GM21619 (cell line): ENCODE measurements around the gene IARS1.

Source experiments
- ATAC-seq: cut with Tn5 transposase; IDR thresholded peaks from one replicate; pipeline ENCODE4 v1.9.1; 2021; ENCODE audit not compliant: unreplicated experiment

Gene IARS1

DNA sequence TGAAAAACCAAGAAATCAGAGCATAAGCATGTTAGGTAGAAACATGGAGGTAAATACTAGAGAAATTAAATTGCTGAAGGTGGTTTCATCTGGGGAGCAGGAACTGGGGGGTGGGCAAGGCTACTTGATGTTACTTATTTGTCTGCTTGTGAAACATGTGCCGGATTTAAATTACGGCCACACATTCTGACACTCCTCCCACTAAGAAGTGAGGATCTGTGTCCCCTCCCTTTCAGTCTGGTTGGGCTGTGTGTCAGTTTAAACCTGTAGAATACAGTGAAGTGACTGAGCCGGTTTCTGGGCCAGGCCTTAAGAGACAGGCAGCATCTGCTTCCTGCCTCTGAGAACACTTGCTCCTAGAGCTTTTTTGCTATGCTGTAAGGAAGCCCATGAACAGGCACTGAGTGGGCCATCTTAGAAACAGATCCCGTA lies 2.3 kb upstream of the IARS1 start:
- no peak for ATAC-seq

DNA sequence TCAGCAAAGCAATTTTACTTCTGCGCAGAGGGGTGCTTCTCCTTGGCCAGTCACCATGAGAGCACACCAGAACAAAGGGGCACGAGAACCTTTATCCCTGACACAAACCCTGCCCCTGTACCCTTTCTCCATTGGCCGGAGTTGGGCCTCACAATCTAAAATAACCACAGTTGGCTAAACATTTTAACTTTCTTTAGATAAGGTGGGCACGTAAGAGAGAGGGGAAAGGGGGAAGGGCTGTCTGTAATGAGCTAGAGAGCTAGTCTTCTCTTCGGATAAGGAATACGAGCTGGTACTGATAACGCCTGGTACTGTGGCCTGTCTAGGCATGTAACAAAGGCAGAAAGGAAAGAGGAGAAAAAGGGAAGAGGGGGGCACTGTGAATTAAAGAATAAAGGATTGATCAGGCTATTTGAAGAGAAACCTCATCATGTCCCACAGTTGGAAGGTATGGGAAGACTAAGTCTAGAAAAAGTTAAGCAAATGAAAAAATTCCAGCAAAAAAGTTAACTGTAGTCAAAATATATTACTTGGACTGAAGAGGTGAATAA lies 1.8 kb upstream of the IARS1 start:
- ATAC-seq, result no peak

DNA sequence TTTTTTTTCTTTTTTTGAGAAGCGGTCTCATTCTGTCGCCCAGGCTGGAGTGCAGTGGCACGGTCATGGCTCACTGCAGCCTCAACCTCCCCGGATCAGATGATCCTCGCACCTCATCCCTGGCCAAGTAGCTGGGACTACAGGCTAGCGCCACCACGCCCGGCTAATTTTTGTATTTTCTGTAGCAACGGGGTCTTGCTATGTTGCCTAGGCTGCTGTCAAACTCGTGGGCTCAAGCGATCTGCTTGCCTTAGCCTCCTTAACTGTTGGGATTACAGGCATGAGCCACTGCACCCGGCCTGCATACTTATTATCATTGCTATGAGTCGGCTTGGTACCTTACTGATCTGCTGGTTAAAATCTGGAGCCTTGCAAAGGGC lies 790 bp upstream of the IARS1 start:
- ATAC-seq, result no peak

DNA sequence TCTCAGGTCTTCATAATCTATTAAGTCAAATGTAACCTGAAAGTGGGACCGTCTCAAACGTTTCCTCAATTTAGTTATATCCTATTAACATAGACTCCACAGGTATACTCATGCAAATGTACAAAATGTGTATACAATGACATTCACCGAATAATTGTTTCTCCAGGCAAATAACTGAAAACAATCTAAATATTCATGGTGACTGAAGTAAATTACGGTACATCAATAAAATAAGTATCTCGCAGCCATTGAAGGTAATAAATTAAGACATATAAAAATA lies 482 bp downstream of the IARS1 start:
- no peak for ATAC-seq

DNA sequence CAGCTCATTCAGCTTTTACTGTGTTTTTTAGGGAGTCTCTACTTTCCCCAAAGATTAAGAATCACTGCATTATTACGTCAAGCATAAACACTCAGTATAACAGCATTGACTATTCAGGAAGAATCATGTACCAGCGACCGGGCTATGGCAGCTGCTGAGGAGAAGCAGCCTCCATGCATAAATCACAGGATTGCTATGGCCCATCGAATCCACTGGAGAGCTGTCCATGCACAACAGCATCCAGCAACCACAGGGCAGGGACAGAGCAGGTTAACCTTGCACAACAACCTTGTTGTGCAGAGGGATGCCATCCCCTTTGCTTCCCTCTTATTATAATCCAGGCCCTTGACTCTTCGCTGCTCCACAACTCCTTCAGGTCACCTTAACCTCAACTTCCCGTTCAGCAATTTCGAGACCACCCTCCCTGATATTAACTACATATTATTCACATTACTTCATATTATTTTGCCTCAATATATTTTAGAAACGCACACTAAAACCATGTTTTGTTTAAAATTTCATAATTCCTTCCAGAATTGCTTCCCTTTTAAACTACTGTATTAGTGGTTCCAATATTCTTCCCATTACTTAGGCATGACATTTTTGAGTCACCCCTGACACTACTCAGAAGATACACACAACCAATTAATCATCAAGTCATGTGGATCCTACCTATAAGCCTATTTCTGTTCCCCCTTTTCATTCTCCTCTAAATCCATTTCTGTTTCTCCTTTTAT lies 991 bp downstream of the IARS1 start:
- no peak for ATAC-seq

DNA sequence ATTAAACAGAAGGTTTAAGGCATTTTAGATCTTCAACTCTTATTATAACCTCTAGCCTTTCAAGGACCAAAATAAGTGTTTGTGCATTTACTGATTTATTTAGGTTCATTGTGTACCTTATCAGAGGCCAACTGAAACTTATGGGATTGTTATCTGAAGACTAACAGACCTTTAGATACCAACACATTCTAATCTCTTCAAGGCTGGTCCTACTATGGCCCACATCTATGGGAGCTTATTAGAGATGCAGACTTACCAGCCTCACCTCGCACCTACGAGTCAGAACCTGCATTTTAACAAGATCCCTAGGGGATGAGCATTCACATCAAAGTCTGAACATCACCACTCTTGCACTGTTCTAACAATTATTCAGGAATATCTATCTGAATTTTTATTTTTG lies 1.9 kb downstream of the IARS1 start:
- no peak for ATAC-seq

DNA sequence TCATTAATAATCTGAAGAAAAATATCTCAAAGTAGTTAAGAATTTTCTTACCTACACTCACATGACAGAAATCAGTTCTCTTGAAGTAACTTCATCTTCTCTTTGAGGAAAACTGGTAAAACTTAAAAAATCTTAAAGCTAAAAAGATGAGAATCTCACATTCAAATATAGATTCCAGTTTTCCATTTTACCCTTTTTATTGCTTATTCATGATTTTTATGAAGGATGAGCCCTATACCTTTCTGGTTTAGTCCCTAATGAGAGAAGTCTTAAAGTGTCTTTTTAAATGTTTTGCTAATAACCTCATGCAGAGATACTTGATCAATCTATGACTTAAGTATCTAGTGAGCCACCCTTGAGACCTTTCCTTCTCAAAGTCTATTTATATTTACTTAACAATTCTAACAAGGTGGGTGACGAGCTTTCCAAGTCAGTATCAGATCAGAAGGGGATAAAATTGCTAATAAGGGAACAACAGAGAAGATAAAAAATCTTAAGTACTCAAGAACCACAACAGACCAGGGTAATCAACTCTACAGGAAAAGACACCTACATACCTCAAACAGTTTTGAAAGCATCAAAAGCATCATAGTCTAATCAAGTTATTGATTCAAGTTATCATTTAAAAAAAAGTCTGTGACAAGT lies 2.6 kb downstream of the IARS1 start:
- no peak for ATAC-seq

DNA sequence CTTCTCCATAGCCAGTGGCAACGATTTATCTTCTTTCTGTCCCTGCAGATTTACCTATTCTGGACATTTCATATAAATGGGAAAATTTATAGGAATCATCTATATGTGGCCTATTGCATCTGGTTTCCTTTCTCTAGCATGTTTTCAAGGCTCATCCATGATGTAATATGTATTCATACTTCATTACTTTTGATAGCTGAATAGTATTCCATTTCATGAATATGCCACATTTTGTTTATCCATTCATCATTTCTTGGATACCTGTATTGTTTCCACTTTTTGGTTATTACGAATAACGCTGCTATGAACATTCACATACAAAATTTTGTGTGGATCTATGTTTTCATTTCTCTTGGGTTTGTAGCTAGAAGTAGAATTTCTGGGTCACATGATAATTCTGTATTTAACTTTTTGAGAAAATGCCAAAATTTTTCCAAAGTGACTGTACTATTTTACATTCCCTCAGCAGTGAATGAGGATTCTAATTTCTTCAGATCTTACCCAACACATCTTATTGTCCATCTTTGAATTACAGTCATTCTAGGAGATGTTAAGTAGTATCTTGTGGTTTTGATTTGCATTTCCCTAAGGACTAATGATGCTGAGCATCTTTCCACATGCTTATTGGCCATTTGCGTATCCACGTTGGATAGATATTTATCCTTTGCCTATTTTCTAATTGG lies 3.6 kb downstream of the IARS1 start:
- ATAC-seq, result no peak

DNA sequence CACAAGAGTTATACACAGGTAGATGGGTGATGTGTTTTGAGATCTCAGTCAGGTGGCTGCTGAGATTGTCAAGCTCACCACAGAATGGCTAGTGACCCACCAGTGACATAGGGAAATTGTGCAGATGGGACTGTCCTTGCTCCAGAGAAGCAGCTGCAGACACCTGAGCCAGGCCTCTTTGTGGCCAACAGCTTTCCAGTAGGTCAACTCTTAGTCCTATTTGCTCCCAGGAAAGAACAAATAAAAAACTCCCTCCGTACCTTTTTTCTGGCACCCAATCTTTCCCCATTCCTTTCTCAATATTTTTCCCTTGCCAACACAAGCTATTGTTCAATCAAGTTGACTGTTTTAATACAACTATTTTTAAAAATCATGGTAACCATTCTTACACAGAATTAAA lies 14.2 kb downstream of the IARS1 start:
- ATAC-seq, result no peak

DNA sequence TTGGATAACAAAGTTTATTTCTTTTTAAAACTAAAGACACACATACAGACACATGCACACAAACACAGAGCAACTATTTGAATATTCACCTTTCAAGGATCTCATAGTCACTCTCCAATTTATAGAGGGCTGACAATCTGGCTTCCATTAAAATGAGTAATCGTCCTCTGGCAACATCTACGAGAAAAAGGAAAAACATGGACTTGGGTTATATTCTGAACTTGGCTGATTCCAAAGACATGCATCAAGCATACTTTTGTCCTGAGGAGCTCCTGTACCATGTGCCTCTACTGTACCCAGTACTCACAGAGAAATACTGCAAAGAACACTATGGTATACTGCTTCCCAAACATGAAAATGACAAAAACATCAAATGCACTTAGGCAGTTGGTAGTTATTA lies 15.4 kb downstream of the IARS1 start:
- ATAC-seq, result no peak

DNA sequence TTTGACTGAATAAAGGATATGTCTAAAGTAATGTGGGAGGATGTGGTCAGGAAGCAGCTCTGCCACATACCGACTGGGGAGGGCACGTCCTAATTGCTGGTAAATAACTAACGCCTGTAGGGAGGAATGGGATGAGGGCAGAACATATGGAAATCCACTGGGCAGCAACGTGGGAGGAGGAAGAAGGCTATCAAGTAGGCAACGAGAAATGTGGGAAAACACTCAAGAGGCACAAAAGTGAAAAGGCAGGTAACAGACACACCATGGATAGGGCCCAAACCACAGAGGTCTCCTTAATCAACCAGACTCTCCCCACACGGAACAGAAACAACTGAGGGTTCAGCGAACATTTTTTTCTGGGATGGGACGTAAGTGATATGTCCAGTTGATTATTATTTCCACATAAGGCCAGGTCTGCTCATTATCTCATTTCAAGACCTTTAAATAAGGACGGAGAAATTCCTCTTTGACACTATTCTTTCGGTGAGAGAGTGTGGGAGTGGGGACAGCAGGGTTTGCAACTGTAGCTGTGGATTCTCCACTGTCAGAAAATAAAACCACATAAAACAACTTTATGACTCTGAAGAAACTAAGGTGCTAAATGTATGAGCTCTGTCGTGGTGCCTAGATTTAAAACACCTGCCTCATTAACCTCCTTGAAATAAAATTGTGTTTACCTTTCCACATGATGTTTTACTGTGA lies 17.0 kb downstream of the IARS1 start:
- ATAC-seq, result no peak

DNA sequence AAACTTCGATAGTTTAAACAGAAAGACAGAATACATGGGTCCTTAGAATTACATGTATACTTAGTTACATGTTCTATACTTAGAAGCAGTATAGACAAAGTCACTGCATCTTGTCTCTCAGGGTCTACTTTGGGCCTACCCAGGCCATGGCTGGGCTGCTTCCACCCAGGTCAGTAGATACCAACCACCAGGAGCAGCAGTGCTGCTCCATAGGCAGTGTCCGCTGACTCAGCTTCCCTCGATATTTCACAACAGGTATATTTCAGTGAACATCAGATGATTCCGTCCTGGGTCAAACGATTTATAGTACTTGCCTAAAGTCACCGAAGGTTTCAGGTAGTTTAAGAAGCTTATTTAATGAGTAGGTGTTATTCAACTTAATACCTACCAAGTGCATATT lies 18.0 kb downstream of the IARS1 start:
- no peak for ATAC-seq

DNA sequence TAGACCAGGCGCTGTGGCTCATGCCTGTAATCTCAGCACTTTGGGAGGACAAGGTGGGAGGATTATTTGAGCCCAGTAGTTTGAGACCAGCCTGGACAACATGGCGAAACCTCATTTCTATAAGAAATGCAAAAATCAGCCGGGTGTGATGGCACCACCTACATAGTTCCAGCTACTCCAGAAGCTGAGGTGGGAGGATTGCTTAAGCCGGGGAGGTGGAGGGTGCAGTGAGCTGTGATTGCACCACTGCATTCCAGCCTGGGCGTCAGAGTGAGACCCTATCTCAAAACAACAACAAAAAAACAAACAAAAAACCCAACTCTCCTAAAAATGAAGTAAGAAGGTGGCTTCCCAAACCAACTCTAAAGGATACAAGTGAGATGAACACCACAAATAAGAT lies 23.0 kb downstream of the IARS1 start:
- no peak for ATAC-seq

DNA sequence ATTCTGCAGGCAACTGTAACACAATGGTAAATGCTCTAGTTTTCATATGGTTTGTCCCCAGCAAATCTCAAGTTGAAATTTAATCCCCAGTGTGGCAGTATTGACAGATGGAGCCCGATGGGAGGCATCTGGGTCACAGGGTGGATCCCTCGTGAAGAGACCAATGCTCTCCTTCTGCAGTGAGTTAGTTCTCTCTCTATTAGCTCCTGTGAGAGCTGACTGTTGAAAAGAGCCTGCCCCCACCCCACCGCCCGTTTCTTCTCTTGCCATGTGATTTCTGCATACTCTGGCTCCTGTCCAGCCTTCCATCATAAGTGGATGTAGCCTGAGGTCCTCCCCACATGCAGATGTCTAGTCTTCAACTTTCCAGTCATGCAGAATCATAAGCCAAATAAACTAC lies 27.0 kb downstream of the IARS1 start:
- no peak for ATAC-seq

DNA sequence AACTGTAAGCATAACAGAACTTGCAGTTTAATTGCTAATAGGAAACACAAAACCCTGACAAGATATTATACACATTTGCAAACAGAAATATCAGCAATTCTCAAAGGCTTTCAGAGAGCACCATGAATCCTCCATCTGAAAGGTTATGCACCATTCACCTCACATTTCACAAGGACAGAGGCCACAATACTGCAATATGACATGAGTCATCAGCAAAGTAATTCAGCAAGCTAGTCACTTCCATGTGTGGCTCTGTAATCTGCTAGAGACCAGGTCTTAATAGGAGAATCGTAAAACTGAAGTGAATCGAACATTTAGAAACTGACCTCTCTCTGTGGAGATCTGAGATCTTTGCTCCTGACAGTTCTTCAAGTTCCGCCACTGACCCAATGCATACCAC lies 28.3 kb downstream of the IARS1 start:
- ATAC-seq, result no peak

DNA sequence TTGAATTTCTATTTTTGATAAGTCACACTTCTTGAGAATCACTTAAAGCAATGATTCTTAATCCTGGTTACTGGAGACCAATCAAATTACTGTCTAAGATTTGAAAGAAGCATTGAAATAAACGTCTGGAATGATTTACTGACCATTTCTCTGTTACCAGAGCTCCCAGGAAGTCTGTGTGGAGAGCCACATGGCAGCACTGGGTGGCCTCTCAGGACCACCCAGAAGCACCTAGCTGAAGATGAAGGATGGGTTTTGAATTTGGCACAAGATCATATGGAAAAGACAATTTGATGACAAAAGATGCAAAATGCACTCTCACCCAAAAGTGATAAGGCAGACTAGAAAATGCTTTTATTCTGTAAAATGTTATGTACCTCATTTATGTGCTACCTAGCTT lies 30.4 kb downstream of the IARS1 start:
- ATAC-seq, result no peak

DNA sequence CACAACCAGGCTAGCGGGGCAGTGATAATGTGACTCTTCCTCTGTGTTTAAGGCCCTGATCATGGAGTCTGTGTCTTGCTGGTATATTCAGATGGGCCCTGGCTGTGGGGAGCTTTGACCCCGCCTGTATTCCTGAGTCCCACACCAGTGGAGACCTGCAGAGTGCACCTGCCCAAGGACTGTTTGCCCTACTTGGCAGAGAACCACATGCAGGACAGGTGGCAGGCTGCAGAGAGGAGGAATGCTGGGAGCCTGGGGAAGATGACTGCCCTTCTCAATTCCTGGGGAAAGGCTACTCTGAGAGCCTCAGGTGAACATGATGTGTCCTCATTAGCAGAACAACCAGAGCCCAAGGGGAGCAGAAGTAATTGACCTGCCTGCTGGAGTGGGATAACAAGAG lies 36.2 kb downstream of the IARS1 start:
- no peak for ATAC-seq

DNA sequence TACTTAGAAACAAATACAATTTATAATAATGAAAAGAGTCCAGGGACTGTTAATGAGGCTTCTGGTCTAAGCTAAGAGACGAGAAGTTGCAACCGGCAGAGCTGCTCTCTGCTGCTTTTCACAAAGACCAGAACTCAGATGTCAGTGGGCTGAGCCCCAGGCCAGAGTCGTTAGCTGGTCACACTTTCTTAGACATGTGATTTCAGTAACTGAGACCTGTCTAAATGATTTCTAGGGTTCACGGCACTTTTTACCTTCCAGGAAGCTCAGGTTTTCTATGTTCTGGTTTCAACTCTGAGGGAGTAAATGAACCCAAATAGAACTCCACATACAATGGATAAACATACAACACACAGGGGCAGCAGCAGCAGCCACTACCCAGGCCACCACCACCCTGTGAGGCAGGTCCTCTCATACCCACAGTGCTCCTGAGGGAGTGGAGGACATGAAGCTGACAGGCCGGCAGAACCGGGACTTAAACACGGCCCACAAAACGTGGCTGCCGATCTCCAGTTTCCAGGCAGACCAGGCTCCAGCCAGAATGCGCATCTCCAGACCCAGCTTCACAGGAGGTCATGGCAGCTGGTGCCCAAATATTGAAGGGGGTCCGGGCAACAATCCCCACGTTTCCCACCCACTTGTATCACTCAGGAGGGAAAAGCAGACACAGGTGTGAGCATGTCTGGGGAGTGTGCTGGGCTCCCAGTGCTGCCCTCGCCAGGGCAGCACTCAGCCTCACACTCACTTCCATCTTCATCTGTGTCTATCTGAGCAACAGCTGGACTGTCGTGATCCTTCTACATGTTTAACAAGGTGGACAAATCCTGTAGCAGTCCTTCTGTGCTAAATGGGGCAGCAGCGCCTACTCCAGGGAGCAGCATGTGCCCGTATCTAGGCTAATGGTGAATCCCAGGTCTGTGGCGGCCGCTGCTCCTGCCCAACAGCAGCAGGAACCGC lies 38.8 kb downstream of the IARS1 start:
- ATAC-seq, result no peak

DNA sequence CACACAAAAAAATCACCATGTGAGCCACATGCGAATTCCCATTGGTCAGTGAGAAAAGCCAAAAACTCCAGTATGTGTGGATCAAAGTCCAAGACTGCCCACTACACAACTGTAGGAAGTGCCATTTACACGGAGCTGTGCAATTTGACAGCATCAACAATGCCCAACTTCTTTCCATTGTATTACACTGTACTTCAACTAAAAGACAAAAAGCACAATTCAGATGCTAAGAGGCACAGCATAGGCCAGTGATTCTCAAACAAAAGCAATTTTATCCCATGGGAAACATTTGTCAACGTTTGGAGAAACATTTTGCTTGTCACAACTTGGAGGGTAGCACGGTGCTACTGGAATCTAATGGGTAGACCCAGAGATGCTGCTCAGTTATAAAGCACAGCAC lies 39.8 kb downstream of the IARS1 start:
- ATAC-seq, result no peak

DNA sequence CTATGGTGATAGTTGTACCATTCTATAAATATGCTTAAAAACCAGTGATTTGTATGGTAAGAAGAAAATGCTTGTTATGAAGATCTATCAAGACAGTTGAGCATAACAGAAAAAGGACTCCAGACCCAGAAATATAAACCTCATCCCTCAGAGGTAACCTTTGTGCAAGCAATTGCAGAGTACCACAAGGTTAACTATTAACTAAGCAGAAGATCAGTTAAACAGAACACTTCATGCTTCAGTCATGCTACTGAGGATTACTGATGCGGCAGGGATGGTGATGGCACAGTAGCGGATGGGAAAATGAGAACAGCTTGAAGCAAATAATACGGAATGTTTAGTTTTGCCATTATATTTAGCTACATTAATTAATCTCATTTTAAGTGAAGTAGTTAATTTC lies 45.5 kb downstream of the IARS1 start:
- no peak for ATAC-seq

DNA sequence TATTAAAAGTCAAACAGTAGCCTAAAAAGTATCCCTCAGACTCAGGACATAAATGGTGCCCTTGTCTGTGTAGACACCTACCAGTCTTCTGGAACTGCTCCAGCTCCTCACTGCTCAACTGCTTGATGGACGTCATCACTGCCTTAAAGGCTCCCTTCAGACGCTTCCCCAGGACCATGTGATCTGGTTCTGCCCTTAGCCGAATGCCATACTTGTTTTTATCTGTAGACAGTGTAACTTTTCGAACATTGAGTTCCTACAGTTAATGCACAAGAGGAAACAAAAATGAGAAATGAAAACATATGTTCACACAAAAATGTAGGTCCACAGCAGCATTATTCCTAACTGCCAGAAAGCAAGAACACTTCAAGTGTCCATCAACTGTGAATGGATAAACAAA lies 46.2 kb downstream of the IARS1 start:
- no peak for ATAC-seq
